K562 (cell line): Measurements from ENCODE around the gene SOX12. TPM values are rescaled to one million over a fixed set of nuclear protein-coding genes. Genes with fewer than 3 reads are reported as not detected.

Experiments
- AFF4 ChIP-seq: sonication (generic); formaldehyde crosslinking; IDR thresholded peaks from 2 replicates; pipeline ENCODE4 v1.8.0; 2023; ENCODE audit warnings: mild to moderate bottlenecking, missing genetic modification reagents
- BHLHE40 ChIP-seq: IDR thresholded peaks from 2 replicates; pipeline ENCODE4 v1.6.1; 2011; ENCODE audit warnings: low read length, improper control_type of control experiment
- HNRNPH1 ChIP-seq: fragments of 200-400 bp; formaldehyde crosslinking; optimal IDR thresholded peaks from 2 replicates; pipeline ENCODE3; 2017; ENCODE audit warnings: low read depth, mild to moderate bottlenecking, low read length, moderate library complexity
- PATZ1 ChIP-seq: fragments of 250-450 bp; sonication (Bioruptor Pico); IDR thresholded peaks from 2 replicates; pipeline ENCODE4 v1.5.0; 2020; ENCODE audit warnings: mild to moderate bottlenecking, borderline replicate concordance
- RBBP5 ChIP-seq: fragments of 200-600 bp; sonication (generic); IDR thresholded peaks from 2 replicates; pipeline ENCODE4 v1.6.1; 2012; ENCODE audit warnings: borderline replicate concordance, mild to moderate bottlenecking, low read length, control low read depth, inconsistent platforms; ENCODE audit not compliant: insufficient read depth, poor library complexity, severe bottlenecking
- RREB1 ChIP-seq: fragments of 250-450 bp; sonication (Bioruptor Pico); IDR thresholded peaks from 2 replicates; pipeline ENCODE4 v1.4.0; 2020
- SMARCE1 ChIP-seq: fragments of 450-650 bp; IDR thresholded peaks from 2 replicates; pipeline ENCODE4 v1.7.1; 2016; ENCODE audit warnings: mild to moderate bottlenecking
- ZBTB7A ChIP-seq: IDR thresholded peaks from 2 replicates; pipeline ENCODE4 v1.6.1; 2011; ENCODE audit warnings: low read depth, mild to moderate bottlenecking, low read length, moderate library complexity, borderline replicate concordance; ENCODE audit not compliant: control insufficient read depth
- ZNF184 ChIP-seq: sonication (generic); formaldehyde crosslinking; IDR thresholded peaks from 2 replicates; pipeline ENCODE4 v1.5.0; 2020; ENCODE audit warnings: missing genetic modification reagents
- ZNF280B ChIP-seq: fragments of 250-450 bp; sonication (Bioruptor Pico); IDR thresholded peaks from 2 replicates; pipeline ENCODE4 v1.5.1; 2021; ENCODE audit warnings: mild to moderate bottlenecking
- ZNF696 ChIP-seq: fragments of 250-450 bp; sonication (Bioruptor Pico); conservative IDR thresholded peaks from 2 replicates; pipeline ENCODE4 v1.4.0; 2020; ENCODE audit warnings: mild to moderate bottlenecking, moderate library complexity
- polyA plus RNA-seq, 8 experiments: library from polyadenylated mRNA; depleted of rRNA in 4 of 8; stranded (reverse) in 5 of 8; unstranded in 3 of 8; fragments of >200 nt; fragmentation: Nextera tagmentation in 2 of 8; fragmentation: Illumina TruSeq in 1 of 8; extraction: Ambion mirVana in 2 of 8; extraction: Trizol in 1 of 8; gene quantifications; 2 replicates each; pipeline versions ENCODE4 v1.2.1 to v1.2.3, GENCODE V29; 2011 to 2014; ENCODE audit warnings: inconsistent platforms in 1 of 8, missing spikeins in 1 of 8
- total RNA-seq, 7 experiments: library from RNA; depleted of rRNA in 6 of 7; stranded (reverse); fragments of >200 nt in 6 of 7; fragmentation: Illumina TruSeq in 2 of 7; extraction: Trizol in 2 of 7; gene quantifications; 2 replicates each; pipeline versions ENCODE4 v1.2.1 to v1.2.3, GENCODE V29; 2011 to 2021; ENCODE audit warnings: low replicate concordance in 1 of 7

The SOX12 gene
- total and polyA plus RNA-seq, 9 of the 15 experiments (the other 6 are each of a cell fraction or from before 2014, with no cell fraction given): 0.42 to 26.3 (median 2.6) TPM

DNA sequence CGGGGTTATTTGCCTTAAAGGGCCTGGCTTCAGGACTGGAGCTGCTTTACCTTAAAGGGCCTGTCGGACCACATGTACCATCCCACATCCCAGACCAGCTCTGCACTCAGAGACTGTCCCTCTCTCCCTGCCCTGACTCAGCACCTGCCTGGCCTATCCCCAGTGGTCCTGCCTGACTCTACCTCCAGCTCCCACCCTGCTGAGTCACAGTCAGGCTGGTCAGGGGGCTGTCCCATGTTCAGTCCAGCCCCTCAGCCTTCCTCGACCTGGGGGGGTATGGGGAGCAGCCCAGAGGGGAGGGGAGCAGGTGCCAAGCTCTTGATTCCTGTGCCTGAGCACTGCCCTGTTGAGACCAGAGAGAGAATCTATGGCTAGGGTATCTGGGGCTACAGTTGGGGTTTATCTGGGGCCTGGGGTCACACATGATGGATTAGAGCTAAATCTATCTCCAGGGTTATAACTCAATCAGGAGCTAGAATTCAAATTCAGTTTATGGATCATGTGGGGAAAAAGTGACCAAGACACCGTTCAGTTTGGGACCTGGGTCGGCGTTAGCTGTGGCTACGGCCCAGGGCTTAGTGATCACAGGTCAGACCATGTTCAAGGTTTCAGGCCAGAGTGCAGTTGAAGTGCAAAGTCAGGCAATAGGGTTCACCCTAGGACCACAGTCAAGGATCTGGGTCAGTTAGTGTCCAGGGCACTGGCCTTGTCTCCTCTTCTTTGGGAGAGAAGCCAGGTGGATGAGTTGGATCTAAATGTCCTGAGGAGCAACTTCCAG is 45.8 kb downstream of the SOX12 start (continued):
- 0 out of 2 replicates have a peak, but pooled peaks have one; percentile 45 for TF ChIP-seq RREB1 (CRISPR knock-in tag)
- TF ChIP-seq PATZ1 (CRISPR knock-in tag): no peak
- TF ChIP-seq ZNF696 (CRISPR knock-in tag): no peak
- no peak for TF ChIP-seq AFF4 (CRISPR knock-in tag)
- TF ChIP-seq ZNF280B (CRISPR knock-in tag): no peak
- no peak for TF ChIP-seq BHLHE40
- no peak for TF ChIP-seq ZNF184 (CRISPR knock-in tag)
- TF ChIP-seq ZBTB7A: peak; percentile 36; the same call in 1 of the 2 replicates
- TF ChIP-seq SMARCE1: no peak
- TF ChIP-seq HNRNPH1: no peak
- TF ChIP-seq RBBP5: peak; percentile 27
